ENCODE data around the gene MAP2K5. TPM values are rescaled to one million over a fixed set of nuclear protein-coding genes. Genes with fewer than 3 reads are reported as not detected.

MAP2K5 gene
- total RNA-seq, 3 donors from 2014 or later, result 26.4 to 36.4 (median 30.3) TPM

- peak; percentile 51 to 69 (median 63) for DNase-seq
- Histone ChIP-seq H3K4me3 (no peak overlapping the region), H3K9me3 (no peaks in the 10 kb centered on the region), H3K36me3 (ENCODE audit: low read depth) (no peaks in the 10 kb centered on the region), H3K4me1 (ENCODE audit: low read depth) (peaks cover 57% of the 10 kb centered on the region)
- intact Hi-C loops (cut with DNase I, micrococcal nuclease), result no loop called here
- no peak for TF ChIP-seq CTCF (IDR thresholded peaks at IDR 0.05)
- ATAC-seq, result peak; percentile 59
Observed at GRCh38 chr15:67833710-67834511, 291.4 kb downstream of the MAP2K5 start.

GRCh38 chr15:67834581-67835296, 292.2 kb downstream of the MAP2K5 start:
- H3K36me3 ChIP-seq (ENCODE audit: low read depth), result no peaks in the 10 kb centered on the region
- DNase-seq (peak in 1 of 3 donors; percentile 63), ATAC-seq (peak; percentile 4)
- intact Hi-C loops (cut with DNase I, micrococcal nuclease), result loop anchor here (5.0 kb wide), 2 partner anchors 312 to 377 kb away; partner anchors contain the start of gene C15orf61 (in 1 of the 2)
- no peak for TF ChIP-seq CTCF (IDR thresholded peaks at IDR 0.05)
- H3K9me3 ChIP-seq, result no peaks in the 10 kb centered on the region
- no peak overlapping the region for H3K4me3 ChIP-seq
- H3K4me1 ChIP-seq (ENCODE audit: low read depth), result peaks cover 52% of the 10 kb centered on the region

- ATAC-seq (no peak), DNase-seq (peak in 2 of 3 donors; percentile 25 to 57)
- Histone ChIP-seq H3K36me3 (ENCODE audit: low read depth) (peaks cover 4% of the 10 kb centered on the region), H3K4me3 (no peak overlapping the region), H3K4me1 (ENCODE audit: low read depth) (peaks cover 52% of the 10 kb centered on the region), H3K9me3 (no peaks in the 10 kb centered on the region)
- intact Hi-C loops (cut with DNase I, micrococcal nuclease), result loop anchor here (5.0 kb wide), 2 partner anchors 313 to 378 kb away; partner anchors contain the start of gene C15orf61 (in 1 of the 2)
- TF ChIP-seq CTCF (IDR thresholded peaks at IDR 0.05), result no peak
Observed at GRCh38 chr15:67835297-67836133, 293.0 kb downstream of the MAP2K5 start.

- intact Hi-C loops (cut with DNase I, micrococcal nuclease), result loop anchor here (5.0 kb wide), 2 partner anchors 314 to 379 kb away; partner anchors contain the start of gene C15orf61 (in 1 of the 2)
- peaks cover 53% of the 10 kb centered on the region for H3K4me1 ChIP-seq (ENCODE audit: low read depth)
- DNase-seq, result no peak
Observed at GRCh38 chr15:67836134-67836455, 293.6 kb downstream of the MAP2K5 start.

More at GRCh38 chr15:67836134-67836455, 293.6 kb downstream of the MAP2K5 start:
- no peak for TF ChIP-seq CTCF (IDR thresholded peaks at IDR 0.05)
- Histone ChIP-seq H3K36me3 (ENCODE audit: low read depth) (peaks cover 4% of the 10 kb centered on the region), H3K9me3 (no peaks in the 10 kb centered on the region), H3K4me3 (no peak overlapping the region)
- ATAC-seq, result no peak
